Renal pelvis (tissue), 4 donors: ENCODE results near the gene ANKRD12. TPM values are rescaled to one million over a fixed set of nuclear protein-coding genes. Genes with fewer than 3 reads are reported as not detected.
A peak's percentile ranks its signal among the peaks of the same experiment; 100 is the strongest.

Experiments used
- DNase-seq: peaks from one replicate; pipeline ENCODE4 v3.0.0-alpha.2; 2013
- polyA plus RNA-seq, 3 donors: library from polyadenylated mRNA; unstranded; fragments of 120-200 nt; gene quantifications; one replicate each; pipeline ENCODE4 v1.2.1, GENCODE V29; 2013; ENCODE audit not compliant: insufficient read length in 3 of 3

ANKRD12 gene
- polyA plus RNA-seq, 3 donors = 28.7 to 30.7 (median 29.9) TPM

DNA sequence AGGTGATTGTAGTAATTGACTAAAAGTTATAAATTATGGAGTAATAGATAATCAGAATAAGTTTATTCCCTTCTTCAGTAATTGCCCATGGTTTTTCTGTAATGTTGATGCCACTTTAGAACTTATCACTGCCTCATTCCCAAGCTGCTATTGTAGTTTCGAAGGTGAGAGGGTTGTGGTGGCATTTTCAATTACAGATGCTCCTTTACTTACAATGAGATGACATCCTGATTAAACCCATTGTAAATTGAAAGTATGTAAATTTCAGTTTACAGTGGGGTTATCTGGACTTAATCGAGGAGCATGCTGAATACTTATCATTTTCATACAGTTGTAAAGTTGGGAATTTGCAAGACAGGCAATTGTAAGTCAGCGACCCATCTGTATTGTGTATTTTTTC, 31.2 kb upstream of the ANKRD12 start:
- DNase-seq = no peak

DNA sequence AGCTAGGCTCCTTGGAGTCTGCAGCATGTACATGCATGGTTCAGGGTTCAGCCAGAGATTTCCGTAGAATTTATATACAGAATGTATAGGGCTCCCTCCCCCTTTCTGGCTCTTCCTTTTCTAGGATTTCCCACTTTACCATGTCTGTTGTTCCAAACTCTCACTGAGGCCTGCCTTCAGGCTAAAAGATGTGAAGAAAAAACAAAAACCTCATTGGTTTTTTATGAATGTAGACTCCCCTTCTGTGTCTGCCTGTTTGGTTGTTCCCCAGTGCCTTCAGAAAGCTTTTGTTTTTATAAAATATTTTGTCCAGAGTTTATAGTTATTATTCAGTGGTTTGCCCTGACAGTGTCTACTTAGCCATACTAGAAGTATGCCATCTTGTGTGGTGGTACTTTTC, 30.5 kb upstream of the ANKRD12 start:
- no peak for DNase-seq

- DNase-seq = no peak
Measured at GRCh38 chr18:9106800-9107584, 29.6 kb upstream of the ANKRD12 start.

DNA sequence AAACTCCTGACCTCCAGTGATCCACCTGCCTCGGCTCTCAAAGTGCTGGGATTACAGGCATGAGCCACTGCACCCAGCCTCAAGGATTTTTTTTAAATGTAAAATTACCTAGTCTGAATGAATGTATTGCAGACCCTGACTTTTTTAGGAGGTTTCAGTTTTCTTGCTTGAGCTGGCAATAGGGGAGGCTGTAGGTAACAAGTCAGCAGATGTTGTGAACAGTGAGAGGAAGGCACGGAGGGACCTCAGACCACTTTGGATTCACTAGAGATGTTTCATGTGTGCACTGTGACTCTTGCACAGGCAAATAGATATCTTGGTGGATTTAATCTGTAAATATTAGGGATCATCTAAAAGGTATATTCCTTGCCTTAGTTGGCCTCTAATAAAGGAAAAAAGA, 27.7 kb upstream of the ANKRD12 start:
- DNase-seq = no peak

DNA sequence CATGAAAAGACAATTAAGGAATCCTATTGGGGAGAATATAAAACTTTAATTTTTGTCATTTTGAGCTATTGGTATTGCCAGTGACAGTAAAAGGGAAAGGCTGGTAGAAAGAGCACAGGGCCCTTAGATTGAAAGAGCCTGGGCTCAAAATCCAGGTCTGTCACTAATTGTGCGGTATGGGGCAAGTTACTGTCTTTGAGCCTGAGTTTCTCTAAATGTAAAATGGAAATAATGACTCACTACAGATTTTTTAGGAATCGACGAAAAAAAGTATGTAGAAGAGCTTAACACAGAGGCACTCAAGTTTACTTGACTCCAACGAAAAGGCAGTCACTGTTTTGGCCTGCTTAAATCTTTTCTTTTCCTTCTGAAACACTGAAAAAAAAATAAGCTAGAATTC, 27.1 kb upstream of the ANKRD12 start:
- no peak for DNase-seq

DNA sequence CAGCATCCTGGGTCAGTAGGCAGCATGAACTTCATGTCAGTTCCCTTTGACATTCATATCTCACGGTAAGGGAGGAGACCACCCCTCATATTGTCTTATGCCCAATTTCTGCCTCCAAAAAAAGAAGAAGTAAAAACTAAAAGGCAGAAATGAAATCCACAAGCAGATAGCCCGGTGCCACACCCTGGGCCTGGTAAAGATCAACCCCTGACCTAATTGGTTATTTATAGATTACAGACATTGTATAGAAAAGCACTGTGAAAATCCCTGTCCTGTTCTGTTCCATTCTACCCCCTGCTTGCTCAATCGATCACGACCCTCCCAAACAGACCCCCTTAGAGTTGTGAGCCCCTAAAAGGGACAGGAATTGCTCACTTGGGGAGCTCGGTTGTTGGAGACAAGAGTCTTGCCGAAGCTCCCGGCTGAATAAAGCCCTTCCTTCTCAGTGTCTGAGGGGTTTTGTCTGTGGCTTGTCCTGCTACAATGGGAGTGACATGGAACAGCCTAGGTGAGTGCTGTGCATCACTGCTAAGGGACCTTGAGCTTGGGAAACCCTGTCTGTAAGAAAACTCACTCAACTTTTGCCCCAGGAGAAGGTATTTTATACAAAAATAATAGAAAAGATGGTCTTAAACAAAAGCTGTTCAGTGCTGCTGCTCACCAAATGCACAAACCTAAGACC, 23.0 kb upstream of the ANKRD12 start:
- no peak for DNase-seq

DNA sequence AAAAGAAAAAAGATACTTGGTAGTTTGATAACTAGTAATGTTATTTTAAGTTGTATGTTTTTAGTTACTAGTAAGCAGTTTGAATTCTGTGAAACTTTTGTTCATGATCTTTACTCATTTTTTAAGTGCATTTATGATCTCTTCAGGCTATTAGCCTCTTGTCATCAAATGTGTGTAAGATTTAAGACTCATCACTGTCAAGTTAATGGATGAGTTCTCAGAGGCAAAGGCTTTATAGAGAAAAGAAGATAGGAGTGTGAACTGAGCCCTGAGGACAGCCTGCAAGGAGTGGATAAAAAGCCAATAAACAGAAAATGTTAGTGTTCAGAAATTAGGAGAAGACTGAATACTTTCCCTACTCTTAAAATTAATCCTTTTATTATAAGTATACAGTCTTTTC, 20.6 kb upstream of the ANKRD12 start:
- DNase-seq = no peak

GRCh38 chr18:9117980-9118841, 18.4 kb upstream of the ANKRD12 start:
- DNase-seq = no peak

- DNase-seq = no peak
Measured at GRCh38 chr18:9120796-9121195, 15.8 kb upstream of the ANKRD12 start.

- no peak for DNase-seq
Measured at GRCh38 chr18:9123520-9123919, 13.1 kb upstream of the ANKRD12 start.

DNA sequence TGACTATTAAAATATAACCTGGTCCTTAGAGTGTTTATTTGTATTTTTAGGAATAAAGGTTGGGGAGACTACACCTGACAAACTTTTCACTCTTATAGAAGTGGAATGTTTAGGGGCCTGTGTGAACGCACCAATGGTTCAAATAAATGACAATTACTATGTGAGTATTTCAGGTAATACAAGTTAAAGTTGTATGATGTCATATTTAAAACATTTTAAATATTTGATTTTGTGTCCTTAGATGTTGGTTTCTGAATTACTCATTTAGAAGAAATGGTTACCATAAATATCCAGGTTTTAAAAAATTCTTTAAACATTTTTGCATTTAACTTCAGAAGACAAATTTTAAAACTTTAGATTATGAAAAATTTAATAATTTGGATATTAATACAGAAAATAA, 11.8 kb upstream of the ANKRD12 start:
- no peak for DNase-seq

GRCh38 chr18:9126337-9126736, 10.2 kb upstream of the ANKRD12 start:
- DNase-seq = no peak

DNA sequence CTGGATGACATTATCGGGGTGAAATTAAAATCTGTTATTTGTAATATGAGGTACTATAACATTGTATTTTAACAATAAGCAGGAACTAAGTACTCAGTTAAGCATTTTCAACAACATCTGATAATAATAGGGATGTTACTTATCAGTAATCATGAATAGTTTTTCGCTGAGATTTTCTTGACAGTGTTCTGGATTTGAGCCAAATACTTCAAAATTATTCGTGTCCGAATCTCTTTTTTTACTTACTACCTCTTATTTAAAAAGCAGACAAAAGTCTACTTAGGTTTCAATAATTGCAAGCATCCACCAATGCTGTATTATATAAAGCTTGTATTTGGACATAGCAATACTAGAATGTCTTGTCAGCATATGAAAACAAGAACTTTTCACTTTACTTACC, 6.4 kb upstream of the ANKRD12 start:
- no peak for DNase-seq

DNA sequence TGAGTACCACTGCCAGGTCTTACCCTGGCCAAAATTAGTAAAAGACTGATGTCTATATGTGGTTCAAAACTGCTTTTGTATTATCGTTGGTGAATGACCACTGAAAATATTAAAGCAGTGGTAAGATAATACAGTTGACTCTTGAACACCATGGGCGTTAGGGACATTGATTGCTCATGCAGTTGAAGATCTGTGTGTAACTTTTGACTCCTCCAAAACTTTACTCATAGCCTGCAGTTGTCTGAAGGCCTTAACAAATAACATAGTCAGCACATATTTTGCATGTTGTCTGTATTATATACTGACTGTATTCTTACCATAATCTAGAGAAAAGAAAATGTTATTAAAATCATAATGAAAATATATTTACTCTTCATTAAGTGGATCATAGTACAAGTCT, 5.8 kb upstream of the ANKRD12 start:
- no peak for DNase-seq

DNA sequence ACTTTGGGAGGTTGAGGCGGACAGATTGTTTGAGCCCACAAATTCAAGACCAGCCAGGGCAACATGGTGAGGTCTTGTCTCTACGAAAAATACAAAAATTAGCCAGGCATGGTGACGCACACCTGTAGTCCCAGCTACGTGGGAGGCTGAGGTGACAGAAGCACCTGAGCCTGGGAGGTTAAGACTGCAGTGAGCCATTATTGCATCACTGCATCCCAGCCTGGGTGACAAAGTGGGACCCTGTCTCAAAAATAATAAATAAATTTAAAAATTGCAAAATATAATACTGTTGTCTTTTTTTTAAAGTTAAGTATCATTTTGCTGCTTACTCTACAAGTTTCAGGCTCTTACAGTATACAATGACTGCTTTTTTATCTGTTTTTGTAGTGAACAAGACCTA, 4.0 kb upstream of the ANKRD12 start:
- DNase-seq = no peak

GRCh38 chr18:9133225-9133624, 3.4 kb upstream of the ANKRD12 start:
- DNase-seq = no peak

DNA sequence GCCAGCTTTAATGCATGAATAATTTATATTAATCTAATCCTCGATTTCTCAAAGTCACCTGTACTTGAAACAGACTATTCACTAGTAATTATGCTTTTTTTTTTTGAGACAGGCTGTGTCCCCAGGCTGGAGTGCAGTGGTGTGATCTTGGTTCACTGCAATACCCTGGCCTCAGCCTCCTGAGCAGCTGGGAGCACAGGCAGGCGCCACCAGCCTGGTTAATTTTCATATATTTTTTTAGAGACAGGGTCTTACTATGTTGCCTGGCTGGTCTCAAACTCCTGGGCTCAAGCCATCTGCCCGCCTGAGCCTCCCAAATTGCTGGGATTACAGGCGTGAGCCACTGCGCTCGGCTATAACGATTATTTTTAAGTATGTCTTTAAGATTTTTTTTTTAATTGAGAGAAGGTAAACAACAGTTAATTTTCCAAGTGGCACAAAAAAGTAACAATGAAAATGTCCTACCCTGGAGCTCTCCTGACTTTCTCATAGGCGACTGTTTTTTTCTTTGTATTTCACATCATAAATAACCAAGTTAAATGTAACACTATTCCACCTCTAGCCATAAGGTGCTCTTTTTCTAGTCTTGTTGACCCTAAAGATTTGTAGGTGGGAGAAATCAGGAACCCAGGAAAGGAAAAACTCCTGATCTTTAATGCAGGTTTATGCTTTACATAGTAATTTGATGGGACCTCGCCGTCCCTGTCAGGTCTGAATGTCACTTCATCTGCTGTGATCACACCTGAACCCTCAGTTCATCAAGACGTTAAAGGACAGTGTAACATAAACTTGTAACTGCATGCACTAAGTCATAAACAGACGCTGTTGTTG, 1.3 kb upstream of the ANKRD12 start:
- DNase-seq = no peak

- DNase-seq = peak; percentile 39
Measured at GRCh38 chr18:9135912-9136314, 668 bp upstream of the ANKRD12 start.

- DNase-seq = peak; percentile 65
Measured at GRCh38 chr18:9137168-9138066, 836 bp downstream of the ANKRD12 start.

DNA sequence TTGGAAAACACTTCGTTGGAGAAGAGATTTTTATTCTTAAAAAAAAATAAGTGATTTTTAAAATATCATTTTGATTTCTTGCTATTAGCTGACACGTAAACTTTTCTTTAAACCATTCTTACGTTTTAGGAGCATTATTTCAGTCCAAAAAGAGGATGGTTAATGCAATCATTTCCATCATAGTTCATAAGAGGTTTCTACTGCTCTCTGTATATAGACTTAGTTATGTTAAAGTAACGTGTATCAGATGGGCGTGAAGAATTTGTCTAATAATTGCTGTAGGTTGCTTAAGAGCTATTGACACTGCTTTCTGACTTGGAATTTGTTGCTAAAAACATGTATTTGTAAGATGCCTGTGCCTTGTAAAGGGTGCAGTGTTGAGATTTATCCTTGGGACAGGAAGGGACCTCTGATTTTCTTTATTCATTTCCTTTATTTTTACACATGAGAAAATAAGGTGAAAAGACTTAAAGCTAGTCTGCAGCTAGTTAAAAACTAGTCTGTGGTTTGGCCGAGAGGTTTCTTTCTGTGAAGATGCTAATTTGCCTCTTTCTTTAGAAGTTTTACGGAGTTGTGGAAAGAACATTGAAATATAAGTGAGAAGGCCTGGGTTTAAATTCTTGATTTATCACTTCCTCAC, 2.9 kb downstream of the ANKRD12 start:
- no peak for DNase-seq
